H1 (cell line): ENCODE results near the gene HOTAIR. TPM values are rescaled to one million over a fixed set of nuclear protein-coding genes. Genes with fewer than 3 reads are reported as not detected.

Experiments used
- GTF2F1 ChIP-seq: IDR thresholded peaks from 2 replicates; pipeline ENCODE4 v1.6.1; 2012; ENCODE audit warnings: low read depth, low read length, improper control_type of control experiment, borderline replicate concordance
- HDAC6 ChIP-seq: IDR thresholded peaks from one replicate; pipeline ENCODE4 v1.7.1; 2012; ENCODE audit warnings: low read depth, mild to moderate bottlenecking, inconsistent platforms, low read length, moderate library complexity
- SRF ChIP-seq: IDR thresholded peaks from 2 replicates; pipeline ENCODE4 v1.6.1; 2011; ENCODE audit warnings: mild to moderate bottlenecking, low read depth, low read length, moderate library complexity
- polyA plus RNA-seq, 7 experiments: library from polyadenylated mRNA; depleted of rRNA in 3 of 7; stranded (reverse) in 5 of 7; unstranded in 2 of 7; fragments of >200 nt in 5 of 7; fragments of 200-250 nt in 2 of 7; gene quantifications; 1 replicate in 5 of 7; 2 replicates in 1 of 7; 4 replicates in 1 of 7; pipeline versions ENCODE4 v1.2.1 to v1.2.3, GENCODE V29; 2011 to 2013; ENCODE audit warnings: missing spikeins in 2 of 7, mixed read lengths in 2 of 7
- total RNA-seq: library from RNA; stranded (reverse); fragmentation: NEBNext Ultra II Directional; extraction: Animal tissue kit (Norgen Biotek cat#: 25700); gene quantifications from 2 replicates; pipeline ENCODE4 v1.2.1, GENCODE V29; 2021

The HOTAIR gene
- total and polyA plus RNA-seq, 2 of the 8 experiments (the other 6 are each of a cell fraction or from before 2014, with no cell fraction given): not detected

DNA sequence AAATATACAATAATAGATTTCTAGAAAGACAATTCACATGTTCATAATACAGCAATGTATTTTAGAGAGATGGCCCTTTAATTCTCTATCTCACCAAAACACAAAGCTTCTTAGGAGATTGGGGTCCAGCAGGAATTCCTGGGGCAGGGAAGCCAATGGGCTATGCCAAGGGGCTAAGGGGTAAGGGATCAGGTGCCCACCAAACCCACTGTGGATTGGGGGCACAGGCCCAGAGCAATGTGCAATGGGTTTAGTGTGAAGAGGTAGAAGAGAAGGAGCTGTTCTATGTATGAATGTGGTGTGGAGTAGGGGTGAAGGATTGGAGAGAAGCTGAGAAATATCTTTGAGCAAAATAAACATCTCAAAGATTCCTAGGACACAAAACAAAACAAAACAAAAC is 33.6 kb downstream of the HOTAIR start (continued):
- no peak for TF ChIP-seq HDAC6
- TF ChIP-seq SRF: no peak
- no peak for TF ChIP-seq GTF2F1
